IPS-20b (cell line): ENCODE results near the gene ST6GALNAC6.

Experiments
- H3K27ac ChIP-seq: one replicate; pipeline ENCODE4 v1.5.1; 2013; ENCODE audit warnings: low read length
- H3K27me3 ChIP-seq: 2 replicates; pipeline ENCODE4 v1.6.1; 2013; ENCODE audit warnings: mild to moderate bottlenecking, low read length, inconsistent platforms; ENCODE audit not compliant: insufficient read depth
- H3K36me3 ChIP-seq: 2 replicates; pipeline ENCODE4 v1.6.1; 2013; ENCODE audit warnings: low read depth, mild to moderate bottlenecking, inconsistent platforms, low read length, moderate library complexity; ENCODE audit not compliant: insufficient read depth
- H3K4me1 ChIP-seq: 2 replicates; pipeline ENCODE4 v1.6.1; 2013; ENCODE audit warnings: mild to moderate bottlenecking, control low read depth, inconsistent platforms, low read length, moderate library complexity; ENCODE audit not compliant: insufficient read depth
- H3K4me3 ChIP-seq: 2 replicates; pipeline ENCODE4 v1.5.1; 2013; ENCODE audit warnings: mild to moderate bottlenecking, low read length, inconsistent platforms
- H3K9ac ChIP-seq: 2 replicates; pipeline ENCODE4 v1.6.1; 2013; ENCODE audit warnings: low read depth, mild to moderate bottlenecking, inconsistent platforms, low read length, moderate library complexity
- H3K9me3 ChIP-seq: 2 replicates; pipeline ENCODE4 v1.6.1; 2013; ENCODE audit warnings: mild to moderate bottlenecking, low read depth, low read length, inconsistent platforms; ENCODE audit not compliant: insufficient read depth

The ST6GALNAC6 gene

GRCh38 chr9:127899128-127899943 lies at the start of gene ST6GALNAC6:
ST6GALNAC6 (minus strand) TSS chr9:127899603; CDS start chr9:127897981, 1,622 bp downstream.
- H3K36me3 ChIP-seq: peaks cover 20% of the 10 kb centered on the region
- no peaks in the 10 kb centered on the region for H3K27me3 ChIP-seq
- H3K9me3 ChIP-seq: no peaks in the 10 kb centered on the region
- peaks cover 4% of the 10 kb centered on the region; the same call in 1 of the 2 replicates for H3K4me1 ChIP-seq
- peak within 1 kb of the TSS; percentile 74 for H3K9ac ChIP-seq
- H3K4me3 ChIP-seq: peak within 1 kb of the TSS; percentile 81
- H3K27ac ChIP-seq: no peak within 1 kb of the TSS

- no peaks in the 10 kb centered on the region for H3K9me3 ChIP-seq
- H3K4me1 ChIP-seq: no peaks in the 10 kb centered on the region
These were observed 48.7 kb upstream of the ST6GALNAC6 start for GRCh38 chr9:127947841-127948710.

GRCh38 chr9:127946728-127947127 lies 47.3 kb upstream of the ST6GALNAC6 start:
- Histone ChIP-seq H3K27ac (no peak overlapping the region), H3K9me3 (no peaks in the 10 kb centered on the region), H3K4me1 (no peaks in the 10 kb centered on the region), H3K36me3 (peaks cover 40% of the 10 kb centered on the region), H3K27me3 (no peaks in the 10 kb centered on the region), H3K9ac (no peak overlapping the region), H3K4me3 (no peak overlapping the region)

More at GRCh38 chr9:127947841-127948710, 48.7 kb upstream of the ST6GALNAC6 start:
- Histone ChIP-seq H3K9ac (no peak overlapping the region), H3K4me3 (no peak overlapping the region), H3K27ac (no peak overlapping the region), H3K36me3 (peaks cover 30% of the 10 kb centered on the region), H3K27me3 (no peaks in the 10 kb centered on the region)

GRCh38 chr9:127945942-127946341 lies 46.5 kb upstream of the ST6GALNAC6 start:
- H3K27ac ChIP-seq: no peak overlapping the region
- no peaks in the 10 kb centered on the region for H3K4me1 ChIP-seq
- no peak overlapping the region for H3K4me3 ChIP-seq
- H3K9me3 ChIP-seq: no peaks in the 10 kb centered on the region
- no peak overlapping the region for H3K9ac ChIP-seq
- H3K27me3 ChIP-seq: no peaks in the 10 kb centered on the region
- H3K36me3 ChIP-seq: peaks cover 46% of the 10 kb centered on the region

- H3K4me1 ChIP-seq: no peaks in the 10 kb centered on the region
- H3K27me3 ChIP-seq: no peaks in the 10 kb centered on the region
- no peaks in the 10 kb centered on the region for H3K9me3 ChIP-seq
- H3K4me3 ChIP-seq: no peak overlapping the region
- H3K27ac ChIP-seq: no peak overlapping the region
- H3K9ac ChIP-seq: no peak overlapping the region
- peaks cover 52% of the 10 kb centered on the region for H3K36me3 ChIP-seq
These were observed 45.9 kb upstream of the ST6GALNAC6 start for GRCh38 chr9:127945338-127945737.

- Histone ChIP-seq H3K4me3 (no peak overlapping the region), H3K27ac (no peak overlapping the region), H3K4me1 (no peaks in the 10 kb centered on the region), H3K36me3 (peaks cover 58% of the 10 kb centered on the region), H3K9ac (no peak overlapping the region), H3K27me3 (no peaks in the 10 kb centered on the region), H3K9me3 (no peaks in the 10 kb centered on the region)
These were observed 45.3 kb upstream of the ST6GALNAC6 start for GRCh38 chr9:127944586-127945218.

GRCh38 chr9:127943731-127944144 lies 44.3 kb upstream of the ST6GALNAC6 start:
- H3K36me3 ChIP-seq: peaks cover 58% of the 10 kb centered on the region
- H3K27me3 ChIP-seq: no peaks in the 10 kb centered on the region
- no peaks in the 10 kb centered on the region for H3K9me3 ChIP-seq
- H3K4me3 ChIP-seq: no peak overlapping the region
- H3K27ac ChIP-seq: no peak overlapping the region
- H3K9ac ChIP-seq: no peak overlapping the region
- no peaks in the 10 kb centered on the region for H3K4me1 ChIP-seq

- H3K4me3 ChIP-seq: no peak overlapping the region
- H3K4me1 ChIP-seq: no peaks in the 10 kb centered on the region
- H3K27ac ChIP-seq: no peak overlapping the region
- no peak overlapping the region for H3K9ac ChIP-seq
- H3K27me3 ChIP-seq: no peaks in the 10 kb centered on the region
- H3K9me3 ChIP-seq: no peaks in the 10 kb centered on the region
- H3K36me3 ChIP-seq: peaks cover 58% of the 10 kb centered on the region
These were observed 43.7 kb upstream of the ST6GALNAC6 start for GRCh38 chr9:127943011-127943662.

- H3K27ac ChIP-seq: no peak overlapping the region
- no peaks in the 10 kb centered on the region for H3K27me3 ChIP-seq
- H3K4me3 ChIP-seq: no peak overlapping the region
- peaks cover 52% of the 10 kb centered on the region for H3K36me3 ChIP-seq
- H3K9me3 ChIP-seq: no peaks in the 10 kb centered on the region
- H3K4me1 ChIP-seq: no peaks in the 10 kb centered on the region
- no peak overlapping the region for H3K9ac ChIP-seq
These were observed 43.0 kb upstream of the ST6GALNAC6 start for GRCh38 chr9:127942216-127943010.

GRCh38 chr9:127941961-127942215 lies 42.5 kb upstream of the ST6GALNAC6 start:
- H3K27me3 ChIP-seq: no peaks in the 10 kb centered on the region
- H3K9me3 ChIP-seq: no peaks in the 10 kb centered on the region
- no peak overlapping the region for H3K27ac ChIP-seq
- H3K4me1 ChIP-seq: peaks cover 1% of the 10 kb centered on the region; the same call in 1 of the 2 replicates
- H3K4me3 ChIP-seq: no peak overlapping the region
- H3K36me3 ChIP-seq: peaks cover 51% of the 10 kb centered on the region
- no peak overlapping the region; the same call in 1 of the 2 replicates for H3K9ac ChIP-seq
